CD4-positive, alpha-beta T cell treated with Interleukin-17A for 4 hours (primary cell): Measurements from ENCODE around the gene TRAF1.

Source experiments
- DNase-seq: peaks from one replicate; pipeline ENCODE4 v3.0.0-alpha.2; 2020; ENCODE audit warnings: mixed read lengths

The TRAF1 gene

GRCh38 chr9:120922404-120923195 is 4.0 kb downstream of the TRAF1 start:
- no peak for DNase-seq

- no peak for DNase-seq
Observed at GRCh38 chr9:120921661-120922181, 4.9 kb downstream of the TRAF1 start.

- DNase-seq, result no peak
Observed at GRCh38 chr9:120920806-120921178, 5.8 kb downstream of the TRAF1 start.

- no peak for DNase-seq
Observed at GRCh38 chr9:120919843-120920805, 6.5 kb downstream of the TRAF1 start.

DNA sequence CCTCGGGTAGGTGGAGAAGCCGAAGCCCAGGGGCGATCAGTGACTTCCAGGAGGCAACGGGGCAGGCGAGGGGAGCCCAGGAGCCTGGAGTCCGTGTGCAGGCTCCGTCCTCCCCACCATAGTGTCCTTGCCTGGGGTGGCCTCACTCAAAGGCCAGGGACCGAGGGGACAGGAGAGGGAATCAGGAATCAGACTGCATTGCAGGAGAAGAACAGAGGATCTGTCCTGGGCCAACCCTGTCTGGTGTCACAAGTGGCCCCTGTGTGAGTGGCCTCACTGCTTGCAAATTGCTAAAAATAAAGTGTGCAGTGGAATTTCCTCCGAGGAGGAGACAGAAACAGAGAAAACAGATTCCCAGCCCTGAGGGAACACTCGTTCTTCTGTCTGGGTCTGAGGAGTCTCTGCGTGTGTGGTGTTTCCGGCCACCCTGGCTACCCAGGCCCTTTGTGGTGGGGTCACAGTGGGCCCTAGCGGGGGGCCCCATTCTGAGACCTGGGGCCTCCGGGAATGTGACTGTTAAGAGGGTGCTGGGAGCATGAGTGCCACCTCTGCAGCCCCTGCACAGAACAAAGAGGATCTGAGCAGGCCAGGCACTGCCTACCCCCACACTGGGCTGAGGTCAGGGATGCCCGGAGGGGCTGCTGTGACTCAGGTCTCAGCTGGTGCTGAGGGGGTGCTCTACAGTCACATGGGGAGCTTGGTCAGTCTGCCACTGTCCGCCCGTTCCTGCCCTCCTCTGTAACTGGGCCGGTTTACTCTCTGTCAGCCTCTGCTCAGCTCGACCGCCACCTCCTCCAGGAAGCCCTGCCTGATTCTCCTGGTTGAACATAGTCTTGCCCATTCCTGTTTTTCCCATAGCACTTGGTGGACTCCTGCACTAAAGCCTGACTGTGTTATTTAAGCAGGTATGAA is 7.4 kb downstream of the TRAF1 start:
- DNase-seq, result no peak

DNA sequence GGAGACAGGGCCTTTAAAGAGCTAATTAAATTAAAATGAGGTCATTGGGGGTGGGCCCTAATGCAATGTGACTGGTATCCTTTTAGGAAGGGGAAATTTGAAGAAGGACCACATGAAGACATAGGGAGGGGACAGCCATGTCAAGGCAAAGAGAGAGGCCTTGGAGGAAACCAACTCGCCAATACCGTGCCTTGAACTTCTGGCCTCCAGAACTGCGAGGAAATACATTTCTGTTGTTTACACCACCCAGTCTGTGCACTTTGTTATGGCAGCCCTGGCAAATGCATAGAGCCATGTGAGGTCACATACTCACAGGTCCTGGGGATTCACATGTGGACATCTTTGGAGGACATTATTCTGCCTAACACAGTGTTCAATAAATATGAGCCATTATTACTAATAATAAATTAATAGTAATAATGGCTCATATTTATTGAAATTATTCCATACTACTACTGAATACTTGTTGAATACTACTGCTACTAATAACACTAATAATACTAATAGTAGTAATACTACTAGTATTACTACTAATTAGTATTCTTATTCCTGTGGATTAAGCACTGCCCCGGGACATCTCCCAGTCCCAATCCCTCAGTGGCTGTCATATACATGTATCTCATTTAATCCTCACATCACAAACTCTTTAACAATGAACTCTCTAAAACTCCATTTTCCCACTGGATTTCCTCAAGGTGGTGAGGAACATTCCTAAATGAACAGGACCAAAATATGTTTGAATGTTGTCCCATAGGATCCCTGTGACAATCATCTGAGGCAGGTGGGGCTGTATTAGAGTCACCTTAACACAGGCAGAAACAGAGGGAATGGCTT is 8.4 kb downstream of the TRAF1 start:
- no peak for DNase-seq

DNA sequence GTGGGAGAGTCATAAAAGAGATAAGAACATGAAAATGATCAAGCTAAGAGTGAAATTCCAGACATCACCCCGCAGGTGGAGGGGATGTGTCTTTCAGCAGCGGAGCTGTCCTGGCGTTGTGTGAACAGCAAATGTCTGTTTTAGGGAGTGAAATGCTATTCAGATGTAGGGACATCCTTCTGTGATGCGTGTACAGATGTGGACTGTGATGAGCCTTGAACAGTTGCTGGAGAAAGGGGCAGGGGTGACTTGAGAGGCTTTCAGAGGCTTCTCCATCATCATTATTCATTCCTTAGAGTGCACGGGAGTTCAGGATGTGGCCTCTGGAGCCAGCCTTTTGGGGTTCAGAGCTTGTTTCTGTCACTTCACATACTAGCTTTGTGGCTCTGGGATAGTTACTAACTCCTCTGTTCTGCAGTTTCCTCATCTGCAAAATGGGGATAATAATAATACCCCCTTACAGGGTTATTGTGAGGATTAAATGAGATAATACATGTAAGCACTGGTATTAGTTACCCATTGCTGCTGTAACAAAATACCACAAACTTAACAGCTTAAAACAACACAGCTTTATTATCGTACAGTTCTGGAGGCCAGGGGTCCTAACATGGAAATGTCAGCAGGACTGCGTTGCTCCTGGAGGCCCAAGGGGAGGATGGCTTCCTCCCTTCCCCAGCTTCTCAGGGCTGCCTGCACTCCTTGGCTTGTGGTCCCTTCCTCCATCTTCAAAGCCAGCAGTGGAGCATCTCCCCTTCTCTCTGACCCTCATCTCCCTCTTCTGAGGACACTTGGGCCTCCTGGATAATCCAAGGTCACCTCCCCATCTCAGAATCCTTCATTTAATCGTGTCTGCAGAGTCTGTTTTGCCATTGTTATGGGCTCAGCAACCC is 9.4 kb downstream of the TRAF1 start:
- DNase-seq, result no peak

- no peak for DNase-seq
Observed at GRCh38 chr9:120916588-120916987, 10.0 kb downstream of the TRAF1 start.

DNA sequence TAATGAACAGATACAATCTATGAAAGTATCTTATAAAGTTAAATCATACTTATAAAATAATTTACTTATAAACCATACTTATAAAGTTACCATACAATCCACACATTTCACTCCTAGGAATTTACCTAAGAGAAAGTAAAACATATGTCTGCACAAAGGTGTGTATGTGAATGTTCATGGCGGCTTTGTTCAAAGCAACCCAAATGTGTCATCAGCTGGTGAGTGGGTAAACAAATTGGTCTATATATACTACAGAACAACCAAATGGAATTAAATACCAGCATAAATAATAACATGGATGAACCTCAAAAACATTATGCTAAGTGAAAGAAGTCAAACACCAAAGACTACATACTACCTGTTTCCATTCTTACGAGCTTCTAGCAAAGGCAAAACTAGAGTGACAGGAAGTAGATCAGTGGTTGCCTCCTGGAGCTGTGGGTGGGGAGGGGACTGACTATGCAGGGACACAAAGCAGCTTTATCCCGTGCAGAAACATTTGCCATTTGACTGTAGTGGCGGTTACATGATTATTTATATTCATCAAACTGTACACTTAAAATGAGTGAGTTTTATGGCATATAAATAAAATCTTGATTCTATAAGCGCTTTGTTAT is 10.6 kb downstream of the TRAF1 start:
- DNase-seq, result peak; percentile 69

- peak; percentile 1 for DNase-seq
Observed at GRCh38 chr9:120914953-120915352, 11.6 kb downstream of the TRAF1 start.

DNA sequence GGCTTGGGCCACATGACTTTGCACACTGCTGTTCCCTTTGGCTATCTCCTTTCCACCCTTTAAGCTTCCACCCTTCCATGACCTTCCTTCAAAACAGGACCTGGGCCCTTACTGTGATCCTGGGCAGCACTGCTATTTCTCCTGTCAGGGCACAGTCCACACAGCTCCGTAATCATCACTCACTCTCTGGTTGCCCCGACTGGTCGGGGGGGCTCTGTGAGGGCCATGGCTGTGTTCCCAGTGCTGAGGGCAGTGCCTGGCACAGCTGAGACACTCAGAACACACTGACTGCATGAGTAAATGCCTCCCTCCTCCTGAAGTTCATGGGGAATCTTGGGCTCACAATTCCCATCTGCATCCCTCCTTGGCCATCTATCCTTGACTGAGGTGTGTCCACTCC is 12.2 kb downstream of the TRAF1 start:
- DNase-seq, result peak; percentile 3

DNA sequence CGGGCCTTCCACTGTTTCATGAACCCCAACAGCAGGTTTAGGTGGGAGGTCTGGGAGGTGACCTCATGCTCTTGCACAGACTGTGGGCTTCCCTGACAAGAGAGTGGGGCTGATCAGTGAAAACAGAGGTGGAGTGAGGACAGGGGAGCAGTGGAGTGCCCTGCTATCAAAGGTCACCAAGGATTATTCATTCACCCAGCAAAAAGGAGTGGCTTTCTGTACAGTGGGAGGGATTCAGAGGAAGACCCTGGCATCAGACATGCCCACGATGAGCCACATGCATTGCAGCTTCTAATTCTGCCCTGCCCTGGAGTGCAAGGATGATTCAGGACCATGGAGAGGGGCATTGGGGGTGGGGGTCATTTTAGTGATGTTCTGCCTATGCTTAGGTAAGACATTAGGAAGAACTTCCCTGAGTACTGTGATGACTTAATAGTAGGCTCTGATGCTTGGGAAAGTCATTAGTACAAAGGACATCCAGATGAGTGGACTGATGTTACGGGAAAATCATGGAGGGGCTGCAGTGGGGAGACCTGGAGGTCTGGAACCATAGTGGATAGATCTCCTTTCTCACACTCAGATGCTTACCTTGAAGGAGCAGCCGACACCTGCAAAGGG is 12.8 kb downstream of the TRAF1 start:
- DNase-seq, result peak; percentile 51

- DNase-seq, result no peak
Observed at GRCh38 chr9:120912958-120913646, 13.5 kb downstream of the TRAF1 start.

GRCh38 chr9:120911295-120911837 is 15.2 kb downstream of the TRAF1 start:
- DNase-seq, result no peak

- peak; percentile 43 for DNase-seq
Observed at GRCh38 chr9:120910643-120911042, 16.0 kb downstream of the TRAF1 start.

DNA sequence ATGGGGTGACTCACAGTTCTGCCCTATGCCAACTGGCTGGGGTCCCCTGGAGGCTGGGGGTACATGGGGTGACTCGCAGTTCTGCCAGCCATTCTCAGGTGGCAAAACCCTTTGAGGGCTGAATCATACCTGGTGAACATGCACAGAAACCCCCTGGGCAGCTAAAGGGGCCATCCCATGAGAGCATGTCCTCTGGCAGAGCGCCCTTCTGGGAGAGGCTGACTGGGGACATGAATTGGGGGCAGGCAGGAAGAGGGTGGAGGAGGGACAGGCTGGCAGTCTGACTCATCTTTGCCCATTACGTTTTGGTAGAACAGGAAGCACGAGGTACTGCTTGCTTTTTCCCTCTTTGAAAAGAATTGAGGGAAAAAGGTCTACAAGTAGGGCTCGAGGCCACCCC is 16.7 kb downstream of the TRAF1 start:
- DNase-seq, result peak; percentile 80

GRCh38 chr9:120905315-120906164 is 21.1 kb downstream of the TRAF1 start:
- DNase-seq, result peak; percentile 73

- DNase-seq, result peak; percentile 22
Observed at GRCh38 chr9:120904978-120905301, 21.7 kb downstream of the TRAF1 start.
